ENCODE data around the gene FBXO38. TPM values are rescaled to one million over a fixed set of nuclear protein-coding genes. Genes with fewer than 3 reads are reported as not detected.

The FBXO38 gene
- total and polyA plus RNA-seq, 2 of the 13 experiments (the other 11 are each of a cell fraction or from before 2014, with no cell fraction given), result 24.8 to 35.9 TPM

DNA sequence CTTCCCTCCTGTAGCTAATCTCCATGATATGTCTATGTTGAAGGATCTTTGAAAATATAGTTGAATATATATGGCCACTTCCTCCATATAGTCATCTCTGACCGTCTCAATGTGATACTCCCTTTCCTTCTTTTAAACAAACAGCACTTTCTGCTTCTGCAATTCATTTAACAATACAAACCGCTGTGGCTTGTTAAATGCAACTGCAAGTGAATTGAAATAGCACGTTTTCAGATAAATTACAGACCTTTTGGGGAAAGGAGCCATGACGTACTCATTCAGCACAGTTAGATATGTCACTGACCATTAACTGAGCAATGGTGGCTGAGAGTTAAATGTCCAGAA is 82.5 kb downstream of the FBXO38 start:
- no TSS peak for BruUV-seq (replicated peaks)
- CTCF ChIA-PET (ENCODE audit: low intra/inter-chr PET ratio, low total read pairs), result no interaction called here
- POLR2A ChIA-PET, result no interaction called here
- no peak overlapping the region for H3K27ac ChIP-seq (ENCODE audit: extremely low read length, insufficient read depth, low read length)
- WGBS (ENCODE audit: low lambda C conversion rate), result 26% methylated on average over 4 of the region's 4 CpGs
- H4K20me1 ChIP-seq (ENCODE audit: insufficient read depth, low read length), result no peaks in the 10 kb centered on the region
- no peak overlapping the region for H2AFZ ChIP-seq (ENCODE audit: low read length)
- DNase-seq (ENCODE audit: low spot score) (no peak), ATAC-seq (no peak), FAIRE-seq (no peak)
- intact Hi-C loops (cut with micrococcal nuclease; ENCODE audit: unreplicated experiment), result no loop called here
- H3K79me2 ChIP-seq (ENCODE audit: insufficient read depth, low read length), result no peaks in the 10 kb centered on the region
- H3K9me3 ChIP-seq (ENCODE audit: low read length), result no peaks in the 10 kb centered on the region
- no peaks in the 10 kb centered on the region for H3K36me3 ChIP-seq (replicated peaks in 1 of 2; ENCODE audit: control insufficient read depth in 1 of 2, insufficient read depth in 2 of 2, low read length in 2 of 2)
- no peaks in the 10 kb centered on the region for H3K27me3 ChIP-seq (ENCODE audit: control insufficient read depth in 1 of 2, insufficient read depth in 2 of 2, low read length in 2 of 2)
- in situ Hi-C loops (cut with HindIII; ENCODE audit: extremely low pct_ligation_motif_present, low pct_unique_long_range_greater_than_20kb), result no loop called here
- no peak overlapping the region for H3K4me2 ChIP-seq (ENCODE audit: low read depth, low read length)
- H3K9ac ChIP-seq (ENCODE audit: insufficient read depth, low read depth, low read length), result no peak overlapping the region
- TF ChIP-seq, protein P1, sequence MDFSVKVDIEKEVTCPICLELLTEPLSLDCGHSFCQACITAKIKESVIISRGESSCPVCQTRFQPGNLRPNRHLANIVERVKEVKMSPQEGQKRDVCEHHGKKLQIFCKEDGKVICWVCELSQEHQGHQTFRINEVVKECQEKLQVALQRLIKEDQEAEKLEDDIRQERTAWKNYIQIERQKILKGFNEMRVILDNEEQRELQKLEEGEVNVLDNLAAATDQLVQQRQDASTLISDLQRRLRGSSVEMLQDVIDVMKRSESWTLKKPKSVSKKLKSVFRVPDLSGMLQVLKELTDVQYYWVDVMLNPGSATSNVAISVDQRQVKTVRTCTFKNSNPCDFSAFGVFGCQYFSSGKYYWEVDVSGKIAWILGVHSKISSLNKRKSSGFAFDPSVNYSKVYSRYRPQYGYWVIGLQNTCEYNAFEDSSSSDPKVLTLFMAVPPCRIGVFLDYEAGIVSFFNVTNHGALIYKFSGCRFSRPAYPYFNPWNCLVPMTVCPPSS (IDR thresholded peaks at IDR 0.05), result no peak
- TF ChIP-seq ZZZ3 (CRISPR knock-in tag; IDR thresholded peaks at IDR 0.05; ENCODE audit: borderline replicate concordance) (no peak), ARID2 (CRISPR knock-in tag; IDR thresholded peaks at IDR 0.05; ENCODE audit: borderline replicate concordance) (no peak), HOXA7 (CRISPR knock-in tag; IDR thresholded peaks at IDR 0.05) (no peak), ZFP36L2 (CRISPR knock-in tag; IDR thresholded peaks at IDR 0.05) (no peak), ZNF790 (CRISPR knock-in tag; IDR thresholded peaks at IDR 0.05; ENCODE audit: borderline replicate concordance) (no peak), MATR3 (CRISPR knock-in tag; IDR thresholded peaks at IDR 0.05) (no peak), ZNF20 (CRISPR knock-in tag; IDR thresholded peaks at IDR 0.05) (no peak), MYC (CRISPR knock-in tag; IDR thresholded peaks at IDR 0.05; ENCODE audit: borderline replicate concordance) (no peak), IKZF1 (IDR thresholded peaks at IDR 0.05) (no peak), CENPX (CRISPR knock-in tag; IDR thresholded peaks at IDR 0.05) (no peak), HNF4A (CRISPR knock-in tag; IDR thresholded peaks at IDR 0.05) (no peak)
- TF ChIP-seq, protein P2, sequence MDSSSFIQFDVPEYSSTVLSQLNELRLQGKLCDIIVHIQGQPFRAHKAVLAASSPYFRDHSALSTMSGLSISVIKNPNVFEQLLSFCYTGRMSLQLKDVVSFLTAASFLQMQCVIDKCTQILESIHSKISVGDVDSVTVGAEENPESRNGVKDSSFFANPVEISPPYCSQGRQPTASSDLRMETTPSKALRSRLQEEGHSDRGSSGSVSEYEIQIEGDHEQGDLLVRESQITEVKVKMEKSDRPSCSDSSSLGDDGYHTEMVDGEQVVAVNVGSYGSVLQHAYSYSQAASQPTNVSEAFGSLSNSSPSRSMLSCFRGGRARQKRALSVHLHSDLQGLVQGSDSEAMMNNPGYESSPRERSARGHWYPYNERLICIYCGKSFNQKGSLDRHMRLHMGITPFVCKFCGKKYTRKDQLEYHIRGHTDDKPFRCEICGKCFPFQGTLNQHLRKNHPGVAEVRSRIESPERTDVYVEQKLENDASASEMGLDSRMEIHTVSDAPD (CRISPR knock-in tag; IDR thresholded peaks at IDR 0.05), result no peak
- no peak overlapping the region for H3K4me3 ChIP-seq (replicated peaks in 1 of 3; ENCODE audit: insufficient read depth in 1 of 3, low read depth in 2 of 3, low read length in 3 of 3)
- no peaks in the 10 kb centered on the region for H3K4me1 ChIP-seq (ENCODE audit: insufficient read depth, low read length)

Measured in HepG2 (cell line).